Erythroblast (primary cell): ENCODE results near the gene ADAMTSL4.

Experiments
- GATA1 ChIP-seq: IDR thresholded peaks from 2 replicates; pipeline ENCODE4 v1.6.1; 2011; ENCODE audit warnings: low read depth, mild to moderate bottlenecking, control low read depth, low read length, moderate library complexity
- POLR2A ChIP-seq: IDR thresholded peaks from 2 replicates; pipeline ENCODE4 v1.6.1; 2011; ENCODE audit warnings: mild to moderate bottlenecking, low read length

GRCh38 chr1:150604226-150604588, 55.0 kb downstream of the ADAMTSL4 start:
- no peak for TF ChIP-seq POLR2A
- TF ChIP-seq GATA1: no peak
